Fibroblast of villous mesenchyme (primary cell): Measurements from ENCODE around the gene ITPKC. TPM values are rescaled to one million over a fixed set of nuclear protein-coding genes. Genes with fewer than 3 reads are reported as not detected.

Experiments
- DNase-seq: peaks from one replicate; pipeline ENCODE4 v3.0.0-alpha.2; 2010; ENCODE audit warnings: low read depth
- H3K4me3 ChIP-seq: 2 replicates; pipeline ENCODE4 v1.5.1; 2011; ENCODE audit warnings: low read depth, mild to moderate bottlenecking, low read length
- CTCF ChIP-seq: IDR thresholded peaks from 2 replicates; pipeline ENCODE4 v1.5.1; 2012; ENCODE audit warnings: low read depth, mild to moderate bottlenecking, low read length; ENCODE audit not compliant: insufficient read depth
- total RNA-seq: library from RNA; depleted of rRNA; stranded (reverse); fragments of >200 nt; gene quantifications from 2 replicates; pipeline ENCODE4 v1.2.3, GENCODE V29; 2012

Gene ITPKC
- total RNA-seq, 1 donor = 16.8 TPM

GRCh38 chr19:40685016-40685526, 31.8 kb upstream of the ITPKC start:
- TF ChIP-seq CTCF = no peak
- H3K4me3 ChIP-seq = no peak overlapping the region
- DNase-seq = no peak

GRCh38 chr19:40685563-40685962, 31.3 kb upstream of the ITPKC start:
- DNase-seq = no peak
- no peak for TF ChIP-seq CTCF
- H3K4me3 ChIP-seq = no peak overlapping the region

- no peak for TF ChIP-seq CTCF
- H3K4me3 ChIP-seq = peak overlapping the region; percentile 29
- DNase-seq = no peak
These were observed 29.9 kb upstream of the ITPKC start for GRCh38 chr19:40686882-40687524.

- TF ChIP-seq CTCF = no peak
- peak overlapping the region; percentile 29 for H3K4me3 ChIP-seq
- peak; percentile 93 for DNase-seq
These were observed 29.3 kb upstream of the ITPKC start for GRCh38 chr19:40687525-40688016.

GRCh38 chr19:40688309-40688708, 28.6 kb upstream of the ITPKC start:
- DNase-seq = peak; percentile 10
- TF ChIP-seq CTCF = no peak
- peak overlapping the region; percentile 80 for H3K4me3 ChIP-seq

GRCh38 chr19:40688987-40689338, 27.9 kb upstream of the ITPKC start:
- TF ChIP-seq CTCF = no peak
- DNase-seq = no peak
- peak overlapping the region; percentile 80 for H3K4me3 ChIP-seq
